IPS DF 19.7 (cell line): ENCODE results near the gene HOXC11.

ENCODE experiments used
- DNase-seq: peaks from one replicate; pipeline ENCODE4 v3.0.0-alpha.2; 2013; ENCODE audit warnings: low read depth, low spot score

The HOXC11 gene

DNA sequence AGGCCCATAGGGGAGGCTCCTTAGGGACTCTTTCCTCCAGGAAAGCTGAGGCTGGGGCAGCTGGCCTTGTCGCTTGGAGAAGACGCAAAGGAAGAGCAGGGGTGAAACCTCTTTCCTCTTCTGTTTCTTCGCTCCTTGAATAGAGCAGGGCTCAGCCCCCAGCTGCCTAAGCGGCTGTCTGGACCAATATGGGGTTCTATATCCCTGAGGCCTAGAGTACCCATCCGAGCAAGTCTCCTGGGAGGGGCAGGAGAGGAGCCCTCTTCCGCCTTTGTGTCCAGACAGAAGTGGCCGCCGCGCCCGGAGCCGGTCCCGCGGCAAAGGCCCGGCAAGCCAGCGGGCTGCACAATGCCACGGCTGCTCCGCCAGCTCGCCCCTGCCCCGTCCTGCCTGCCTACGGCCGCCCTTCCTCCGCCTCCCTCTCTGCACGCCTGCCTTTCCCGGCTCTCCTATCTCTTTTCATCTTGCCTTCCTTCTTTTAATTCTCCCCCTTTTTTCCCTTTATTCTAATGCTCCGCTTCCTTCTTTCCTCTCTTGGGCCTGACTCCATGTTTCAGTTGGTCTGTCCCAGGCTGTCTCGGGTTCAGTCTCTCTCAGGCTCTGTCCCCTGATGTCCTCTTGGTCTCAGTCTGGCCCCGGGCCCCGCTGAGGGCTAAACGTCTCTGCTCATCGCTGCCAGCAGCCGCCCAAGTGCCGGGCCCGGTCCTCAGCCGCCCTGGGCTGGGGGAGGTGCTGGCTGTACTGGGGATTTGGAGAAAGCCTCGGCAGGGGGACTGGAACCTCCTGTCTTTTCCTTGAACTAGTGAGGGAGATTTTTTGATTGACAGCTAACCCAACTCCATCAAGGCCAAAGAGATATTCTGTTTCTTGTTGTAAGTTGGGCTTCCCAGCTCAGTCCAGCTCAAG, 24.5 kb downstream of the HOXC11 start:
- DNase-seq, result no peak

DNA sequence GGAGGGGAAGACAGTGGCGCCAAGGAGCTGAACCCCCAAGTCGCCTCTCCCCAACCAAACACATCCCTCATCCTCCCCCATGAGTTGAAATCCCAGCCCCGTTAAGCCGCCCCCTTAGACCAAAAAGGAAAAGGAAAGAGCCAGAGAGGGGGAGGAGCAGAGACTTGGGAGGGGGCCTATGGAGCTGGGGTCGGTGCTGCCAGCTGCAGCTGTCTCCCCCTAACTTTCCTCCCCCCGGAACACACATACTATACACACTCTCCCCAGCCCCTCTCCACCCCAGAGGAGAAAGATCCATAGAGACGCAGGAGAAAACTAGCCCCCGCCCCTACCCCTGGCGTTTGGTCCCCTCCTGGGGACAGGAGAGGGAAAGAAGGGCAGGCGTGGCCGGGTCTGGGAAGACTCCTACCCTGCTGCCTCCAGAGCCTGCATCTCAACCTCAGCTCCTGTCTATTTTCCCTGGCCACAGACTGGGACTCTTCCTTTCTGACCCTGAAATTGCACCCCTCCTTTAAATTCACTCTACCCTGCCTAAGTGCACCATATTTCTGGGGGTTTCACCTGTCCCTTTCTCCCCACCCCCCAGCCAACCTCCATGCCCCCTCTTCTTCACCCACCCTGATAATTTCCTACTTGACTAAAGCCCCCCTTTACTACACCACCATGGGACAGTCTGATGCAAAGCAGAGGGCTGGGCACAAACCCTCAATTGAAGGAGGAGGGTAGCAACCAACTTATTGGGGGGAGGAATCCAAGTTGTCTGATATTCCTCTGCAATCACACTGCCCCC, 25.4 kb downstream of the HOXC11 start:
- DNase-seq, result no peak

DNA sequence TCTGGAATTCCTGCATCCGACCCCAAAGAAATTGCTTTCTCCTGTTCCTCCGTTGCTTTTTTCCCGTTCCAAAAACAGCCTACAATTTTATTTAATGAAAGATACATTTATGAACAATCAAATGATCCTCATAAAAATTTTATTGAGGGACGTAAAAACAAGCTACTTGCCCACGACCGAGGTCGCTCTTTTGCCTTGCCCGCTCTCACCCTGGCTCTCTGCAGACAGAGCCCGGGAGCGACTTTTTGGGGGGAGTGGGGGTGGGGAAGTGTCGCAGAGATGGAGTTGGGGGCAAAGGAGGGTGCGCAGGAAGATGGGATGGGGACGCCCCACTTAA, 25.9 kb downstream of the HOXC11 start:
- DNase-seq, result no peak

DNA sequence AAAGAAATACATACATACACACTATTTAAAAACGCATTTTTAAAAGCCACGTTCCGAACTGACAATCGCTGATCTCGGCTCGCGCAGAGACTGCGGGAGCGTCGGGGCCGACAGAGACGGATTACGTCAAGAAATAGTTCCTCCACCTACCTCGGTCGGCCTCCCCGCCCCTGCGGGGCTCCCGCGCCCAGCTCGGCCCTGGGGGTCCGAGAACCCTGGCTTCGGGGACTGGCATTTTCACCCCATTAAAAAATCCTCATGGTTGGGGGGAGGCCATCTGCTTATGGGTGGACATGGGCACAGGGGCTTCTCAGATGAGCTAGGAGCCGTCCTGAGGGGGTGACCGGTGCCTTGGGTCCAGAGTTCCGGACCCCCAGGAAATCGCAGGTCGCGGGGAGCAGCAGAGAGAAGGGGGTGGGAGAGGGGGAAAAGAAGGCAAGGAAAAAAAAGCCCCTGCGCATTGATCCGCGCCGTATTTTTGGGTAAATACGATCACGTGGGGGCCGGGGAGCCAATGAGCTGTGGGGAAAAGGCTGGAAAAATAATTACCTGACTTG, 26.7 kb downstream of the HOXC11 start:
- no peak for DNase-seq

DNA sequence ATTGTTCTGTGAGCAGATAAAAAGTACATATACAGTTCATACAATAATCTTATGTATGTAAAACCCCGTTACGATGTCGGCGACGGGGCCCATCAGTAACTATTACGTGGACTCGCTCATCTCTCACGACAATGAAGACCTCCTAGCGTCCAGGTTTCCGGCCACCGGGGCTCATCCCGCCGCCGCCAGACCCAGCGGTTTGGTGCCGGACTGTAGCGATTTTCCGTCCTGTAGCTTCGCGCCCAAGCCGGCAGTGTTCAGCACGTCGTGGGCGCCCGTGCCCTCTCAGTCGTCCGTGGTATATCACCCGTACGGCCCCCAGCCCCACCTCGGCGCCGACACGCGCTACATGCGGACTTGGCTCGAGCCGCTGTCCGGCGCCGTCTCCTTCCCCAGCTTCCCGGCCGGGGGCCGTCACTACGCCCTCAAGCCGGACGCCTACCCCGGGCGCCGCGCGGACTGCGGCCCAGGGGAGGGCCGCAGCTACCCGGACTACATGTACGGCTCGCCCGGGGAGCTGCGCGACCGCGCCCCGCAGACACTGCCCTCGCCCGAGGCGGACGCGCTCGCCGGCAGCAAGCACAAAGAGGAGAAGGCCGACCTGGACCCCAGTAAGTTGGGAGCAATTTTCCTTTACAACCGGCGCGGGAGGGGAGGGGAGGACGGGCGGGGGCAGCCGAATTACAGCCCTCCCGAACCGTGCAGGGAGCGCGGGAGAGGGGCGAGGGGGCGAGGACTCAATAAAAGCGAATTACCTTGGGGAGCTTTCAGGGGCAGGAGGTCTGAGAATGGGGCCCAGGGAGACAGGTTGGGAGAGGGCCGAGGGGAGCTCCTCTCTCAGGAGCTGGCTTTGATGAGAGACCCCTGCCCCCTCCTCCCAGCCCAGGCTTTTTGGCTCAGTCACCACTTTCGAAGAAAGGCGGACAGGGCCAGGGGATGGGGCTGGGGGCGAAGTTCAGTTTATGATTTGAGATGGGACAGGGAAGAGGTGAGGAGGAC, 27.5 kb downstream of the HOXC11 start, which contains the start of gene HOXC9:
TSS of gene HOXC9 (plus strand) at position 46 of the 999 bp plus-strand sequence. CDS start at position 74, 28 bp downstream.
- no peak for DNase-seq

DNA sequence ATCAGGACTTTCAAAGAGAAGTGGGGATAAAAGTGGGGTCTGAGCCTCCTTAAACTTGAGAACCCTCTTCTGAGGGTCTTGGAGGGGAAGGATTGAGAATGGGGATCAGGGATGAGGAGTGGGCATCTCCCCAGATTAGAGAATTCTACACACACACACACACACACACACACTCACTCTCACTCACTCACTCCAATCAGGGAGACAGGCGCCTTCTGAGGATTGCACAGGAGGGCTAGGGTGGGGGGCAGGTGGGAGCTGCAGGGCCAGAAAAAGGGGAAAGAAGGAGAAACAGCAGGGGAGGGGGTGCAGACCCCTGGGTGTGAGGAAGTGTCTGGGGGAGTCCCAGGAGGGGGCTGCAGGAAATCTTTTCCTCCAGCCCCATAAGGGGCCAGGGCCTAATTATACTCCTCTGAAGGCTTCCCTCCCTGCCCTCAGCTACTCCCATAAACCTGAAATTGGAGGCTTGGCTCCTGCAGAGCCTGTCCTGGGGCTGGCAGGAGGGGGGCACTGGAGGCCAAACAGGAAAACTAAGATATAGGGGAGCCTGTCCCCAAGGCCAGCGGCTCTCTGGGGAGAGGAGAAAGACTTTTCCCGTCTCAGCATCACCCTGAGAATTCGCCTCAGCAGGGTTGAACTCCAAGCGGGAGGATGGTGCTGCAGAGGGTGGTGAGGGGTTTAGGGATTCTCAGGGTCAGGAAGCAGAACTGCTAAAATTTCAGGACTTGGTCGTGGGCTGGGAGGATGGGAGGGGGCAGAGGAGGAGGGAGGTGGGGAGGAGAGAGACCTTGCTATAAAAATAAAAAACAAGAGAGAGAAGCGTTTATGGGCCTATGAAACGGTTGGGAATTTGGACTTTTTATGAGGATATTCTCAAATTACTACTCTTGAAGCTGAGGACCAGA, 28.6 kb downstream of the HOXC11 start:
- no peak for DNase-seq

DNA sequence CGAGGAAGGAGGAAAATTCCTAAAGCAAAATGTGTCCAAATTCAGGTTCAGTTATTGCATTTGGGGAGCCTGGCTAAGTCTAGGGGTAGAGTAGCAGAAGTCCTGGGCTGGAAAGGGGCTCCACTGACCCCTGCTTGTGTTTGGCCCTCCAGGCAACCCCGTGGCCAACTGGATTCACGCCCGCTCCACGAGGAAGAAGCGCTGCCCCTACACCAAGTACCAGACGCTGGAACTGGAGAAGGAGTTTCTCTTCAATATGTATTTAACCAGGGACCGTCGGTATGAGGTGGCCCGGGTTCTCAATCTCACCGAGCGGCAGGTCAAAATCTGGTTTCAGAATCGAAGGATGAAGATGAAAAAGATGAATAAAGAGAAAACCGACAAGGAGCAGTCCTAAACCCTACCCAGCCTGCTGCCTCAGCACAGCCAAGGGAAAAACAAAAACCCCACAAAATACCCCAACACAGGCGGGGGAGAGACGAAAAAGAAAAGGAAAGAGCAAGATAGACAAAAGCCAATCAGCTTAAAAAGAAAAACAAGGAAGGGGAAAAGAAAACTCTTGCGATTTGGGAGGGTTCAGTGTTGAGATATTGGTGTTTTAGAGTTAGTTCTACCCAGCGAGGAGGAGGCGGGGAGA, 29.5 kb downstream of the HOXC11 start:
- DNase-seq, result no peak

DNA sequence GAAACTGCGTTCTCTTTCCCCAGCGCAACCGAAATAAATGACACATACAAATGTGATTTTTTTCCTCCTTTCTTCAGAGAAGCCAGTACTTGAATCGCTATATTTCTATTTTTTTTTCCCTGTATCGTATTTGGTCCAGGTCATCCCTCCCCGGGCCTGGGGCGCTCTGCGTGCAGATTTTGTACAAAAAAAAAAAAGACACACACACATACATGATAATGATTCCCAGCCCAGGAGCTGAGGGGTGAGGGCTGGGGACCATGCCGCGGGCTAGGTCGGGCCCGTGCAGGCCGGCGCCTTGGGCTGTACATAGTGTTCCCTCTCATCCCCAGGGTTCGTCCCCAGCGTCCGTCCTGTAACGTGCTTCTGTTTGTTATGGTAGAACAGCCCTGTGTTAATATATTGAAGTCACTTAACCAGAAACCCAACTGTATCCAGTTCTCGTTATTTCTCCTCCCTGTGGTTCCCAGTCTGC, 30.0 kb downstream of the HOXC11 start:
- no peak for DNase-seq

DNA sequence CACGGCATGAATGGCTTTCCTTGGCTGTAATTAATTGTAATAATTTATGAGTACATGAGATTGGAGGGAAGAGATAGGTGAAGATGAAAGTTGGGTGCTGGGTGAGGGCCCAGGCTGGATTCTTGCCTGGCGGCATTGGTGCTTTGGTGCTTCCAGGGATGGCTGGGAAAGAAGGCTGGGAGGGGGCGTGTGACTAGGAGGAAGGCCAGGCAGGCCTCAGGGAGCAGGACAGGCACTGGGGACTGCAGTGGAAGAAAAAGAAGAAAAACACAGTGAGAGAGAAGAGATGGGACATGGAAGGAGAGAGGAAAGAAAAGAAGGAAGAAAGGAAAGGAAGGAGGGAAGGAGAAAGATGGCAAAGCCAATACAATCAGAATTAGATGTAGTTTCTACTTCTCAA, 30.7 kb downstream of the HOXC11 start:
- DNase-seq, result no peak

DNA sequence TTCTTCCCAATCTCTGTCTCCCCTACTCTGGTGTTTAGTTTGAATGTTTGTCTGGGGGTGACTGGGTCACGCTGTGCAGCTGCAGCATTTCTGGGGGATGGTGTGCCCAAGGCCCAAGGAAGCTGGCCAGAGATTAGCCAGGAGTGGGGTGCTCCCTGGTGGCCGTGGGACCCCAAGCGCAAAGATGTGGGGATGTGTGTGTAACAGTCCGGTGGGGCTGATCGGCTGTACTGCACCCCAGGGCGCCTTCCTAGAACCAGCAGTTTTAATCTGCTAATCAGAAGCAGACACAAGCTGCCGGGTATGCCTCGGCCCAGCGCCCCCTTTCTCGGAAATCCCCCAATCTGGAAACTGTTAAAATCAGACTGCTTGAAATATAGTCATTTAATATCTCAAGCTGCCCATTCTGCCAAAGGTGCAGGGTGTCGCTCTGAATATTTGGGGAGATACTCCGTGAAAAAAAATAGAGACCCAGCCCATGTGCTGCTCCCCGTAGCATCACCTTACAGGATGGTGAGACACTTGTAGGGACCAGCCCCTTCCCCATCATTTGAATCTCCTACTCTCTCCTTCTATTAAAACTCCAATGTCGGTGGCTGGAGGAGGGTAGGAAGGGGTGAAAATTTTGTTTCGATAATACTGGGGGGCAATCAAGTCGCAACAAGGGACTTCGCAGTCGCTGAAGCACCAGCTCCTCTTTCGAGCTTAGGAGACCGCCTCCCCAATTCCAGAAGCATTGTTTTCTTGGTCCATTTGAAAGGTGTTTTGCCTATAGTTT, 31.3 kb downstream of the HOXC11 start:
- DNase-seq, result no peak

DNA sequence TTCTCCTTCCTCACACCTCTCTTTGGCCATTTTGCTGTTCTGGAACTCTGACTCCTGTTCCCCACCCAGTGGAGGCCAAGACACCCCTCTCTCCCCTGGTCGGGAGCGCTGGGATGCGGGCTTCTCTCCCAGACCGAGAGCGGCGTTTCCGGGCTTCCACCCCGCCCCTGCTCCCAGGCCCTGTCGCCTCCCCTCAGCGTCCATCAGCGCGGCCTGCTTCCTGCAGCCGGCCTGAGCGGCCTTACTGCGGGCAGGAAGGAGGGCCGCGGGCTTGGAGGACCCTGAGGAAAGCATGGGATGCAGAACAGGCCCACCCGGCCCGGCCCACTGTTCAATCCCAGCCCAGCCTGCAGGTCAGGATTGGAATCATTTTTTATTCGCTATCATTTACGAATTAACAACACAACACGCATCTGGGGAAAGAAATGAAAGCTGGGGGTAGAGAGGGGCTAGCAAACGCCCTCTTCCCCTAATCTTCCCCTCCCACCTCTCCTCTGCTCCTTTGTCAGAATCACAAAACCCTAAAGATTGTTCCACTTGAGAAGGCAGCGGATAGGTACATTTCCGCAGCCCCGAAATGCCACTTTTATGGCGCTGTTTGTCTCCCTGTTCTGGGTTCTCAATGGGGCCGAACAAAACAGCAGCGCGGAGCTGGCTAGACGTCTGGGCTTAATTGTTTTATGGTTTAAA, 32.1 kb downstream of the HOXC11 start:
- DNase-seq, result no peak

DNA sequence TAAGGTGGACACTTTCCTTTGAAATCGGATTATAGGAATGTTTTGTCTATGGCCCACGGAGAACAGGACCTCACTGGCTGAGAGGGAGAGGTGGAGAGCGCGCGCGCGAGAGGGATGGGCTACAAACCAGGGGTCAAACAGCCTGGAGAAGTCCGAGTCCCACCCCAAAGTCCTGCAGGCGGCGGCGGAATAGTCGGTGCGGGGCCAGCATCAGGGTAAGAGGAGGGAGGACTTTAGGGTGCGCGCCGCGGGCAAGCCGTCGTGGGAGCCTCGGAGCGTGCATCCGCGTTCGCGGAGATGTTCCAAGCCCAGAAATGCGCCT, 32.6 kb downstream of the HOXC11 start:
- DNase-seq, result no peak

DNA sequence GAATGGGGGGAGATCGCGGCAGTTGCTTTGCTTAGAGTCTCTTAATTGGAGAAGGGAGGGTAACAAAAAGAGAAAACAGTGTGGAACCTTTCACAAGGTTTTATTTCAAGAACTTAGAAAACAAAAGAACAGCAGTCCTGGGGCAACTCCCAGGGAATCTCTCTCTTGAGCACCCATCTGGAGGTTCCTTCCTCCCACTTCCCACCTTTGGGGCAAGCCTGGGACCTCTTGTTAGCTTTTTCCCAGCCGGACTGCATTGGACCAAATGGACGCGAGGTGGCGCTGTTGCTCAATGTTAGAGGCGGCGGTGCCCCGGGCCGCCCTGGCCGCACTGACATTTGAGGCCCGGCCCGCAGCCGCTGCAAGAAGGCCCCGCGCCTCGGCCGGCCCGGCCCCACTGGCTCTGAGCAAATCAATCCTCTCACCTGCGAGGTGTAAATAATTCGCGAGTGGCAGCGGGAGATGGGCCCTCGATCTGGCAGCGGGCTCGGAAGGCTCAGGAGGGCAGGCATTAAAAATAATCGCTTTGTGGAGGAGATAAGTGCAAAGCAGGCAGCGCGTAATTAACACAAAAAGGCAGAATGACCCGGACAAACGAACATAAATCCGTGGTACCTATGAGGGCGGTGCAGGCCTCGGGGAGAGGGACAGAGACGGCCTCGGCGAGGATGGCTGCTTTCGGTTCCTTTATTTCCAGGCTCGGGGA, 33.1 kb downstream of the HOXC11 start:
- DNase-seq, result no peak

DNA sequence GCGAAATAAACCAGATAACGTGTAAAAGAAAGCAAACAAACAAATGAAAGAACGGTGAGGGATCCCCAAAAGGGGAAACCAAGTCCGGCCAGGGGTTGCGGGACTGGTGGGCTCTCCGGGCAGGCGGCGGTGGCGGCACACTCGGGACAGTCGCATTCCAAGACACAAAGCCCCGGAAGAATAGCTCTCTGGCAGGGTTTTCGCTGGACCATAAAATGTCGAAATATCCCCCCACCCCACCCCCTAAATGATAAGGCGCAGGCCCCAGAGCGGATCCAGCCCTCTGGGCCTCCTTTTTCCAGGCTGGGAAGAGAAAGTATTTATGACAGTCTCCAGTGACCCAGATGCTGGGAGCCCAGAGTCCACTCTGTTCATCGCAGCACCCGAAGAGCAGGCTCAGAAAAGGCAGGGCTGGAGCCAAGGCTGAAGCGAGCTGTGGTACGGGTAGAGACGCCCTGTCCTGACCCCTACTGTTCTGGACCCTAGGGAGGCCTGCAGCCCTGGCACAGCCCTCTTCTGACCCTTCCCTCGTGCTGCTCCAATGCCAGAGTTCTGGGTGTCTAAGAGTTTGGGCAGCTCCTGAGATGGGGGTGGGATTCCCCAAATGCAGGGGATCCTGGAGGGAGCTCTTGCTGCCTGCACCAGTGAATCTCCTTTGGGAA, 33.8 kb downstream of the HOXC11 start:
- DNase-seq, result no peak

DNA sequence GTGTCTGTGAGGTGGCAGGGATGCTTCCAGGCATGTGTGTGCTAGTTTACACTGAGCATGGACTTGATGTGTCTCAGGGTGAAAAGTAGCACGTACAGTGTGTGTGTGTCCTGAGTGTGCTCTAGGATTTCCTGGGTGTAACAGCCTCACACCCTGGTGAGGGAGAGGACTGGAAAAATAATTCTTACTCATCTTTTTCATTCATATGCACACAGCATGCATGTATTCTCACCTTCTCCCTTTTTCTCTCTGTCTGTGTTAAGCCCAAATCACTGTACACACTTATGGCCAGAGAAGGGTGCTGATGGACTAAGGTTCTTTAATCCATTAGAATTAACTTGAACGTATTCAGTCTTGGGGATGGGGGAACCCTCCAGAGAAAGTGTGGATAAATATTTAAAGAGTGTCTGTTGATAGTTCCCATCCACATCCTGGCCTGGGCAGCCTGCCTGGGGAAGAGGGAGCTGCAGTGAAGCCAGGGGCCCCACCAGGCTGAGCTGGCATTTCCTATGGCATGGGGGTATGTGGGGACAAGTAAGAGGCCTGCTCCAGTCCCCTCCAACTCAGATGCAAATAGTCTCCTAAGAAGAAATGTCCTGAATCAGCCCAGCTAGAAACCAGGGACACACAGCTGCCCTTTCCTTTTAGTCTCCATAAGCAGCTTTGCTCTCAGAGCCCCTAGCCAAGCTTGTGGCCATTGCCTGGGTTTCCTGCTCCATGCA, 34.8 kb downstream of the HOXC11 start:
- no peak for DNase-seq

DNA sequence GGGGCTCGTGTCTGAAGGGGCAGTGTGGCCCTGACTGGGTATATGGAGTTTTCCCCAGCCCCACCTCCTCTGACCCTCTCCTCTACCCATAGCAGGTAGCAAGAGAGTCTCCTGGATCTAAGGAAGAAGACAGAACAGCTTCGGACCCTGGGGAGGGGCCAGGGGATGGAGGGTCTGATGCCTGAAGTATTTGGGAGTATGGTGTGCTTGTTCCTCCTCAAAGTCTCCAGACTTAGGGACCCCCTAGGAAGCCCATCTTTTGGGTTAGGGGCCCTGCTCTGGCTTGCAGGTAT, 35.3 kb downstream of the HOXC11 start:
- no peak for DNase-seq
